Tibial artery (tissue), 4 donors: ENCODE data around the gene CRK.

Experiments
- DNase-seq, 2 donors: peaks; one replicate each; pipeline ENCODE4 v3.0.0-alpha.2; 2019
- H3K27ac ChIP-seq, 2 donors: fragments of 200-600 bp; sonication (generic) in 1 of 2; 1 replicate in 1 of 2; 2 replicates in 1 of 2; pipeline ENCODE4 v1.5.1; 2018 to 2019; ENCODE audit warnings: mild to moderate bottlenecking in 1 of 2
- H3K27me3 ChIP-seq, 2 donors: fragments of 200-600 bp; sonication (generic) in 1 of 2; one replicate each; pipeline versions ENCODE4 v1.5.1 to v1.6.0; 2016 to 2019
- H3K36me3 ChIP-seq, 3 donors: fragments of 200-600 bp; sonication (generic) in 2 of 3; one replicate each; pipeline ENCODE4 v1.5.1; 2016 to 2019; ENCODE audit warnings: mild to moderate bottlenecking in 2 of 3
- H3K4me1 ChIP-seq, 4 donors: fragments of 200-600 bp; sonication (generic) in 2 of 4; 1 replicate in 3 of 4; 2 replicates in 1 of 4; pipeline ENCODE4 v1.5.1; 2016 to 2019
- H3K4me3 ChIP-seq, 2 donors: fragments of 200-600 bp; sonication (generic) in 1 of 2; 1 replicate in 1 of 2; 2 replicates in 1 of 2; pipeline ENCODE4 v1.5.1; 2018 to 2019; ENCODE audit warnings: mild to moderate bottlenecking in 2 of 2
- H3K9me3 ChIP-seq, 3 donors: fragments of 200-600 bp; sonication (generic) in 1 of 3; one replicate each; pipeline ENCODE4 v1.5.1; 2016 to 2019
- intact Hi-C: fragments of 100-400 bp; cut with DNase I; formaldehyde crosslinking; loops from one replicate; pipeline ENCODE4 v1.15.0; 2023; ENCODE audit warnings: low total_unique reads
- TF ChIP-seq, protein P1 (sequence below), 2 experiments: fragments of 200-600 bp in 1 of 2; fragments of 450-650 bp in 1 of 2; IDR thresholded peaks; one replicate each; pipeline ENCODE4 v1.5.1; 2017 to 2019; ENCODE audit warnings: antibody characterized with exemption in 2 of 2, mild to moderate bottlenecking in 1 of 2, moderate library complexity in 1 of 2

CRK gene

DNA sequence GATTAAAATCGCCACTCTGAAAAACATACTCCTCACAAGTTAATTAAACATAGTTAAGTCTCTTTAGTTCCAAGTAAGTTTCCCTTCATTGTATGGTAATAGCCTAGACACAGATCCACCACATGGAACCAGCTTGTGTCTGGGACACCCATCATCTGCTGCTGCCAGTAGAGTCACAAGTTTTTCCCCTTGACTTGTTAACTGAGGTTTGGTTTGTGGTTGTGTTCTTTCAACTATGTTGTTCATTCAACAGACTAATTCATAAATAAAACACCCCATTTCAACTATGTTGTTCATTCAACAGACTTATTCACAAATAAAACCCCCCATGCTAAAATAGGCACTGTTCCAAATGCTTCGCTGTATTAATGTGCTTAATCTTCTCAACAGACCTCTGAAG lies 80.4 kb downstream of the CRK start:
- Histone ChIP-seq H3K27ac (peak overlapping the region; percentile 64 to 70), H3K9me3 (no peaks in the 10 kb centered on the region), H3K4me3 (no peak overlapping the region), H3K27me3 (no peaks in the 10 kb centered on the region), H3K36me3 (peaks cover 0 to 11% (median 0%) of the 10 kb centered on the region in 3 donors), H3K4me1 (peaks cover 3 to 100% (median 77%) of the 10 kb centered on the region in 4 donors)
- intact Hi-C loops = no loop called here
- TF ChIP-seq, protein P1, sequence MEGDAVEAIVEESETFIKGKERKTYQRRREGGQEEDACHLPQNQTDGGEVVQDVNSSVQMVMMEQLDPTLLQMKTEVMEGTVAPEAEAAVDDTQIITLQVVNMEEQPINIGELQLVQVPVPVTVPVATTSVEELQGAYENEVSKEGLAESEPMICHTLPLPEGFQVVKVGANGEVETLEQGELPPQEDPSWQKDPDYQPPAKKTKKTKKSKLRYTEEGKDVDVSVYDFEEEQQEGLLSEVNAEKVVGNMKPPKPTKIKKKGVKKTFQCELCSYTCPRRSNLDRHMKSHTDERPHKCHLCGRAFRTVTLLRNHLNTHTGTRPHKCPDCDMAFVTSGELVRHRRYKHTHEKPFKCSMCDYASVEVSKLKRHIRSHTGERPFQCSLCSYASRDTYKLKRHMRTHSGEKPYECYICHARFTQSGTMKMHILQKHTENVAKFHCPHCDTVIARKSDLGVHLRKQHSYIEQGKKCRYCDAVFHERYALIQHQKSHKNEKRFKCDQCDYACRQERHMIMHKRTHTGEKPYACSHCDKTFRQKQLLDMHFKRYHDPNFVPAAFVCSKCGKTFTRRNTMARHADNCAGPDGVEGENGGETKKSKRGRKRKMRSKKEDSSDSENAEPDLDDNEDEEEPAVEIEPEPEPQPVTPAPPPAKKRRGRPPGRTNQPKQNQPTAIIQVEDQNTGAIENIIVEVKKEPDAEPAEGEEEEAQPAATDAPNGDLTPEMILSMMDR (IDR thresholded peaks at IDR 0.05) = no peak
- DNase-seq = no peak

DNA sequence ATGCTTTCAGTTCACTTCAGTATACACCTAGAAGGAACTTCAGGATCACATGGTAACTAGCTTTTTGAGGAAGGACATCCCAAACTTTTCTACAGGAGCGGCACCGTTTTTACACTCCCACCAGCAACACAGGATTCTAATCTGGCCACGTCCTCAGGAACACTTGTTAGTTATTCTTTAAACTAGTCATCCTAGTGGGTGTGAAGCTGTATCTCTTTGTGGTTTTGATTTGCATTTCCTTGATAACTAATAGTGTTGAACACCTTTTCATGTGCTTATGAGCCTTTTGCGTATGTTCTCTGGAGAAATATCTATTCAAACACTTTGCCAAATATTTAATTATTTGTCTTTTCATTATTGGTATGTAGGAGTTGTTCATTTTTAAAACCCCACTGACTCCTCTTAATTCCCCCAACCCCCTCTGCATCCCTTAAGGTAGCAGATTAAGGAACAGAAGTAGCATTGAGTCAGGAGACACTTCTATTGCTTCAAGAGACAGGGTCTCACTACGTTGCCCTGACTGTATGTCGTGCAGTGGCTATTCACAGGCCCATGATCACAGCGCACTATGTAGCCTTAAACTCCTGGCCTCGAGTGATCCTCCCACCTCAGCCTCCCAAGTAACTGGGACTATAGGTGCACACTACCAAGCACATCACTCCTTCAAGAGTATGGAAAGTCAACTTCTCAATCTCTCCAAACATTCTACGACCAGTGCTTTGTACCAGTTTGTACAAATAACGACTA lies 81.4 kb downstream of the CRK start:
- TF ChIP-seq, protein P1 (IDR thresholded peaks at IDR 0.05) = no peak
- Histone ChIP-seq H3K27ac (peak overlapping the region; percentile 64 to 70), H3K36me3 (peaks cover 0 to 11% (median 0%) of the 10 kb centered on the region in 3 donors), H3K9me3 (no peaks in the 10 kb centered on the region), H3K27me3 (no peaks in the 10 kb centered on the region), H3K4me1 (peaks cover 3 to 97% (median 69%) of the 10 kb centered on the region in 4 donors), H3K4me3 (no peak overlapping the region)
- intact Hi-C loops = no loop called here
- no peak for DNase-seq

DNA sequence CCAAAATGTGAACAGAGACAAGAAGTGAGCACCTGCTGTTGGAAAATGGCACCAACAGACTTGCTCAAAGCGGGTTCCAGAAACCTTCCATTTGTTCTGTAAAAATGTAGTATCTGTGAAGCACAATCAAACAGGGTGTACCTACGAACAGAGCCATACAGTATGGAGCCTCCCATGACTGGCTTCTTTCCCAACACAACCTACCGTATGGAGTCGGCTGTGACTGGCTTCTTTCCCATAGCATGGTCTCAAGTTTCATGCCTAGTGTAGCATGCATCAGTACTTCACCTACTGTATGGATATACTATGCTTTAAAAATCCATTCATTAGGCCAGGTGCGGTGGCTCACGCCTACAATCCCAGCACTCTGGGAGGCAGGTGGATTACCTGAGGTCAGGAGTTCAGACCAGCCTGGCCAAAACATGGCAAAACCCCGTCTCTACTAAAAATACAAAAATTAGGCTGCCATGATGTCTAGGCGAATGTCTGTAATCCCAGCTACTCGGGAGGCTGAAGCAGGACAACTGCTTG lies 82.3 kb downstream of the CRK start:
- no peak for DNase-seq
- TF ChIP-seq, protein P1 (IDR thresholded peaks at IDR 0.05) = no peak
- H3K4me1 ChIP-seq = peaks cover 3 to 97% (median 68%) of the 10 kb centered on the region in 4 donors
- no peaks in the 10 kb centered on the region for H3K27me3 ChIP-seq
- intact Hi-C loops = no loop called here
- H3K9me3 ChIP-seq = no peaks in the 10 kb centered on the region
- H3K36me3 ChIP-seq = peaks cover 0 to 11% (median 0%) of the 10 kb centered on the region in 3 donors
- H3K4me3 ChIP-seq = no peak overlapping the region
- H3K27ac ChIP-seq = peak overlapping the region in 1 of 2 donors; percentile 64

DNA sequence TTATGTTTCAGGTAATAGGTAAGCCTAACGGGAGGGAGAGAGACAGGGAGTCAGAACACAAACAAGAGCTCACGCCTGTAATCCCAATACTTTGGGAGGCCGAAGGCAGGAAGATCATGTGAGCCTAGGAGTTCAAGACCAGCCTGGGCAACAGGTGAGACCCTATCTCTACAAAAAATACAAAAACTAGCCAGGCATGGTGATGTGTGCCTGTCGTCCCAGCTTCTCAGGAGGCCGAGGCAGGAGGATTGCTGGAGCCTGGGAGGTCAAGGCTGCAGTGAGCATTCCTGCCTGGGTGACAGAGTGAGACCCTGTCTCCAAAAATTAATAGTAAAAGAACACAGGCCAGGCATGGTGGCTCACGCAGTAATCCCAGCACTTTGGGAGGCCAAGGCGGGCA lies 83.4 kb downstream of the CRK start:
- Histone ChIP-seq H3K27me3 (no peaks in the 10 kb centered on the region), H3K27ac (peak overlapping the region in 1 of 2 donors; percentile 12), H3K36me3 (peaks cover 0 to 11% (median 0%) of the 10 kb centered on the region in 3 donors), H3K9me3 (no peaks in the 10 kb centered on the region), H3K4me1 (peaks cover 0 to 97% (median 68%) of the 10 kb centered on the region in 4 donors), H3K4me3 (no peak overlapping the region)
- TF ChIP-seq, protein P1 (IDR thresholded peaks at IDR 0.05) = no peak
- no peak for DNase-seq
- intact Hi-C loops = no loop called here

DNA sequence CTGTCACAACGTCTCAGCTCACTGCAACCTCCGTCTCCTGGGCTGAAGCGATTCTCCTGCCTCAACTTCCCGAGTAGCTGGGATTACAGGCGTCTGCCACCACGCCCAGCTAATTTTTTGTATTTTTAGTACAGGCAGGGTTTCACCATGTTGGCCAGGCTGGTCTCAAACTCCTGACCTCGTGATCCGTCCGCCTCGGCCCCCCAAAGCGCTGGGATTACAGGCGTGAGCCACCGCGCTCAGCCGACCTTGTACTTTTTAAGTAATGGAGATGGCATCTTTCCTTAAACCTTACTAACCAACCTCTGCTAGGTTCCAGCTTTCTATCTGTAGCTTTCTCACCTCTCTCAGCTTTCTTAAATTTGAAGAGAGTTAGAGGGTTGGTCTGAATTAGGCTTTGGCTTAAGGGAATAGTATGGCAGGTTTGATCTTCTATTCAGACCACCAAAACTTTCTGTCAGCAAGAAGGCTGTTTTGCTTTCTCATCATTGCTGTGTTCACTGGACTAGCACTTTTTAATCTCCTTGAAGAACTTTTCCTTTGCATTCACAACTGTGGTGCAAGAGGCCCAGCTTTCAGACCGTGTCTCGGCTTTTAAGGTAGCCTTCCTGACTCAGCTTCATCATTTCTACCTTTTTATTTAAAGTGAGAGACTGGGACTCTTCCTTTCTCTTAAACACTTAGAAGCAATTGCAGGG lies 84.0 kb downstream of the CRK start:
- peaks cover 0 to 11% (median 0%) of the 10 kb centered on the region in 3 donors for H3K36me3 ChIP-seq
- peaks cover 0 to 97% (median 66%) of the 10 kb centered on the region in 4 donors for H3K4me1 ChIP-seq
- intact Hi-C loops = no loop called here
- H3K27me3 ChIP-seq = no peaks in the 10 kb centered on the region
- no peak overlapping the region for H3K4me3 ChIP-seq
- H3K27ac ChIP-seq = peak overlapping the region in 1 of 2 donors; percentile 12
- TF ChIP-seq, protein P1 (IDR thresholded peaks at IDR 0.05) = no peak
- no peak for DNase-seq
- H3K9me3 ChIP-seq = no peaks in the 10 kb centered on the region
